Stimulated activated naive CD8-positive, alpha-beta T cell treated with anti-CD3 and anti-CD28 coated beads, Interleukin-15, amount 100 ng/mL, for 72 hours (primary cell): Measurements from ENCODE around the gene PTPN12.
A peak's percentile ranks its signal among the peaks of the same experiment; 100 is the strongest.
"Not testable (repeated sequence)": the region's sequence is repeated elsewhere in the genome, so short reads cannot be mapped to it uniquely, and the experiment has no call there.

Experiments used
- ATAC-seq: fragments of 150-1000 bp; cut with Tn5 transposase; 2 replicates; pipeline ENCODE4 v1.10.0; 2021; ENCODE audit warnings: mild to moderate bottlenecking, moderate library complexity
- DNase-seq, 2 donors: peaks; one replicate each; pipeline ENCODE4 v3.0.0; 2021 to 2022
- H3K27ac Mint-ChIP-seq, 2 donors: one replicate each; pipeline ENCODE4 v1.8.0; 2022; ENCODE audit warnings: mild to moderate bottlenecking in 2 of 2, mixed read lengths in 2 of 2, moderate library complexity in 2 of 2
- H3K27me3 Mint-ChIP-seq: one replicate; pipeline ENCODE4 v1.8.0; 2022; ENCODE audit warnings: mixed read lengths
- H3K4me1 Mint-ChIP-seq: one replicate; pipeline ENCODE4 v1.8.0; 2022; ENCODE audit warnings: mild to moderate bottlenecking, mixed read lengths
- H3K4me3 Mint-ChIP-seq, 2 donors: one replicate each; pipeline ENCODE4 v1.8.0; 2022; ENCODE audit warnings: mild to moderate bottlenecking in 2 of 2, mixed read lengths in 2 of 2, moderate library complexity in 1 of 2
- H3K9me3 Mint-ChIP-seq, 2 donors: one replicate each; pipeline ENCODE4 v1.8.0; 2022; ENCODE audit warnings: mixed read lengths in 2 of 2

PTPN12 gene

DNA sequence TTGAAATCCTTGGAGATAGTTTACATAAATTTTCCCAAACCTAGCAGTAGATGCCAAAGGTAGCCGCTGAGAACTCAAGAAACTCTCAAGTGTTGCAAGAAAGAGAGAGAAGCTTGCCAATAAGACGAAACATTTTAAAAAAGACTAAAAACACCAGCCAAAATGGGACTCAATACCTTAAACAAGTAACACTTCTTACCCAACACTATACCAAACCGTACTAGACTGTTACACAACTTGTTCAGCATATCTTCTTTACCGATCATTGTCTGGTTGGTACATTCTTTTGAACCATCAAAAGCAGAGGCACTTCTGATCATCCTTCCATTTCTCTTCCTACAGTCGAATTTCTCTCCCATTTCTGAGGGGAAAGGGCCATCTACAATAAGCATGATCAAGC, 4.8 kb upstream of the PTPN12 start:
- H3K27me3 Mint-ChIP-seq = no peaks in the 10 kb centered on the region
- H3K4me3 Mint-ChIP-seq = no peak overlapping the region
- H3K9me3 Mint-ChIP-seq = no peaks in the 10 kb centered on the region
- H3K27ac Mint-ChIP-seq = no peak overlapping the region
- no peak for ATAC-seq
- no peak for DNase-seq
- H3K4me1 Mint-ChIP-seq = peaks cover 14% of the 10 kb centered on the region

- Mint-ChIP-seq H3K27ac (peak overlapping the region in 1 of 2 donors; percentile 9), H3K4me1 (peaks cover 14% of the 10 kb centered on the region)
- not testable (repeated sequence) for H3K4me3 Mint-ChIP-seq, H3K27me3 Mint-ChIP-seq, DNase-seq, ATAC-seq, H3K9me3 Mint-ChIP-seq
Measured at GRCh38 chr7:77532732-77533131, 4.4 kb upstream of the PTPN12 start.

GRCh38 chr7:77534046-77534445, 3.0 kb upstream of the PTPN12 start:
- H3K27me3 Mint-ChIP-seq, ATAC-seq, H3K9me3 Mint-ChIP-seq, H3K4me3 Mint-ChIP-seq, H3K27ac Mint-ChIP-seq, DNase-seq: not testable (repeated sequence)
- peaks cover 20% of the 10 kb centered on the region for H3K4me1 Mint-ChIP-seq

DNA sequence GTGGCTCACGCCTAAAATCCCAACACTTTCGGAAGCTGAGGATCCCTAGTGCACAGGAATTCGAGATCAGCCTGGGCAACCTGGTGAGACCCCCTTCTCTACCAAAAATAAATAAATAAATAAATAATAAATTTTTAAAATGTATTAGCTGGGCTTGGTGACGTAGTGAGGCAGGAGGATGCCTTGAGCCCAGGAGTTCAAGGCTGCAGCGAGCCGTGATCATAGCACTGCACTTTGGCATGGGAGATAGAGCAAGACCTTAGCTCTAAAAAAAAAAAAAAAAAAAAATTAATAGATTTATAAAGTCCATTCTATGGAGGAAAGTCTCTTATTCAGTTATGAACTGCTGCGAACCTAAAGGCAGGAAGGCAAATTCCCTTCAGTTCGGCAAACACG, 1.1 kb upstream of the PTPN12 start:
- H3K27ac Mint-ChIP-seq = no peak overlapping the region
- DNase-seq (no peak), ATAC-seq (no peak)
- no peaks in the 10 kb centered on the region for H3K9me3 Mint-ChIP-seq
- H3K27me3 Mint-ChIP-seq = no peaks in the 10 kb centered on the region
- peak overlapping the region; percentile 93 to 98 for H3K4me3 Mint-ChIP-seq
- peaks cover 16% of the 10 kb centered on the region for H3K4me1 Mint-ChIP-seq

- DNase-seq (peak; percentile 92 to 93), ATAC-seq (peak; percentile 95)
- H3K4me3 Mint-ChIP-seq = peak overlapping the region; percentile 93 to 98
- peaks cover 12% of the 10 kb centered on the region for H3K4me1 Mint-ChIP-seq
- peak overlapping the region in 1 of 2 donors; percentile 86 for H3K27ac Mint-ChIP-seq
- no peaks in the 10 kb centered on the region for H3K27me3 Mint-ChIP-seq
- no peaks in the 10 kb centered on the region for H3K9me3 Mint-ChIP-seq
Measured at GRCh38 chr7:77536413-77537135, 521 bp upstream of the PTPN12 start.

- Mint-ChIP-seq H3K27ac (no peak overlapping the region), H3K9me3 (no peaks in the 10 kb centered on the region), H3K4me1 (peaks cover 15% of the 10 kb centered on the region), H3K4me3 (peak overlapping the region; percentile 84 to 98), H3K27me3 (no peaks in the 10 kb centered on the region)
- ATAC-seq (peak; percentile 16), DNase-seq (peak in 1 of 2 donors; percentile 29)
Measured at GRCh38 chr7:77537778-77538280, 734 bp downstream of the PTPN12 start.

- peaks cover 18% of the 10 kb centered on the region for H3K4me1 Mint-ChIP-seq
- H3K9me3 Mint-ChIP-seq = no peaks in the 10 kb centered on the region
- DNase-seq (peak in 1 of 2 donors; percentile 9), ATAC-seq (no peak)
- H3K27ac Mint-ChIP-seq = no peak overlapping the region
- H3K4me3 Mint-ChIP-seq = peak overlapping the region; percentile 84 to 98
- H3K27me3 Mint-ChIP-seq = no peaks in the 10 kb centered on the region
Measured at GRCh38 chr7:77538281-77539212, 1.5 kb downstream of the PTPN12 start.

GRCh38 chr7:77540402-77540822, 3.3 kb downstream of the PTPN12 start:
- H3K4me1 Mint-ChIP-seq = peaks cover 23% of the 10 kb centered on the region
- DNase-seq (no peak), ATAC-seq (no peak)
- H3K27me3 Mint-ChIP-seq = no peaks in the 10 kb centered on the region
- no peak overlapping the region for H3K27ac Mint-ChIP-seq
- no peaks in the 10 kb centered on the region for H3K9me3 Mint-ChIP-seq
- H3K4me3 Mint-ChIP-seq = no peak overlapping the region

- not testable (repeated sequence) for H3K27me3 Mint-ChIP-seq, H3K4me3 Mint-ChIP-seq, ATAC-seq, H3K27ac Mint-ChIP-seq, DNase-seq, H3K9me3 Mint-ChIP-seq
- peaks cover 18% of the 10 kb centered on the region for H3K4me1 Mint-ChIP-seq
Measured at GRCh38 chr7:77540993-77541392, 3.9 kb downstream of the PTPN12 start.

DNA sequence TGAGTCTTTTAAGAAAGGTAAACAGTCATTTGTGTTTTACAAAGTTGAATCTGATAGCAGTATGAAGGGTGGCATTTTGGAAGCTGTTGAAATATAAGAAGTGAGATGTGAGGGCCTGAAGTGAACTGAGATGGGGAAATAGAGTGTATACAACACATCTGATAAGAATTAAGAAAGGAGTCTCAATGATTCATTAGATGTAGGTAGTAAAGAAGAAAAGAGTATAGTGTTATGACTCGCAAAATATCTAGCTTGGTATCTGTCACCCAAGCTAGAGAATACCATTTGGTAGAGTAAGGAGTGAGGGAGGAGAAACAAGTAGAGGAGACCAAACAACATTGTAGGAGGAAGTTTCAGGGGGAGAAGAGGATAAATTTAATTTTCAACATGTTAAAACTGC, 5.3 kb downstream of the PTPN12 start:
- Mint-ChIP-seq H3K4me1 (peaks cover 18% of the 10 kb centered on the region), H3K27ac (no peak overlapping the region), H3K4me3 (no peak overlapping the region), H3K27me3 (no peaks in the 10 kb centered on the region), H3K9me3 (no peaks in the 10 kb centered on the region)
- DNase-seq = no peak
- ATAC-seq = no peak

DNA sequence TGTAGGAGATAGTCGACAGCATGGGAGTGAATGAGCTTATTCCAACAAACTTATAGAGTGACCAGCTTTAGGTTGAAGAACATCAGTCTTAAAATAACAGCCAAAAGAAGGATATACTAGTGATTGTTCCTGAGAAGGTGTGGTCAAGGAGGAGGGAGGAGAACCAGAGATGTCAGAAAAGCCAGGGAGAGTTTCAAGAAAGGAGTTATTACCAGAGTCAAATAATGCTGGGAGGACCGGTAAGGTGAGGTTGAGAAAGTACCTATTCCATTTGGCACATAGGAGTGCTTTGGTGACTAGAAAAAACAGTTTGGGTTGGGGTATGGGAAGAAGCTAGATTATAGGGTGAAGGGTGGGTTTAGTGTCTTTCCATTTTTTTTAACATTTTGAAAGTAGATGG, 5.8 kb downstream of the PTPN12 start:
- Mint-ChIP-seq H3K4me1 (peaks cover 18% of the 10 kb centered on the region), H3K27ac (no peak overlapping the region)

GRCh38 chr7:77543910-77544309, 6.8 kb downstream of the PTPN12 start:
- DNase-seq = no peak
- no peaks in the 10 kb centered on the region for H3K27me3 Mint-ChIP-seq
- no peaks in the 10 kb centered on the region for H3K9me3 Mint-ChIP-seq
- no peak for ATAC-seq
- H3K4me1 Mint-ChIP-seq = peaks cover 13% of the 10 kb centered on the region
- H3K27ac Mint-ChIP-seq = no peak overlapping the region
- no peak overlapping the region for H3K4me3 Mint-ChIP-seq

More for the DNA sequence above, 5.8 kb downstream of the PTPN12 start:
- no peak for DNase-seq
- no peak overlapping the region for H3K4me3 Mint-ChIP-seq
- H3K9me3 Mint-ChIP-seq = no peaks in the 10 kb centered on the region
- ATAC-seq = no peak
- H3K27me3 Mint-ChIP-seq = no peaks in the 10 kb centered on the region

DNA sequence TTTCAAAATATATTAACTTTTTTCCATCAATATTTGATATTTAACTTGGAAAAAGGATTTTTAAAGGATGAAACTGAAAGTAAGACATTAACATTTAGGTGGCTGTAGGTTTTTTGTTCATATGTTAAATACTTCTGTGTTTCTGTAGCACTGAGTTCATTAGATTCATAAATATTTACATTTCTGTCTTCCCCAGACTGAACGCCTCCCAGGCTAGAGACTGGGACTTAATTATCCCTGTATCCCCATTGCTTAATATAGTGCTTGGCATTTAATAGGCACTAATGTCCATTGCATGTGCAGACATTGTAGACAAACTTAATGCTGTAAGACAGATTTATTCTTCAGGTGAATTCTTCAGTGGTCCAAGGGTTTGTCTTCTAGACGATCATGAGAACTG, 7.4 kb downstream of the PTPN12 start:
- H3K9me3 Mint-ChIP-seq = no peaks in the 10 kb centered on the region
- peaks cover 12% of the 10 kb centered on the region for H3K4me1 Mint-ChIP-seq
- no peak overlapping the region for H3K27ac Mint-ChIP-seq
- ATAC-seq (no peak), DNase-seq (no peak)
- H3K27me3 Mint-ChIP-seq = no peaks in the 10 kb centered on the region
- no peak overlapping the region for H3K4me3 Mint-ChIP-seq

GRCh38 chr7:77548206-77548605, 11.1 kb downstream of the PTPN12 start:
- H3K9me3 Mint-ChIP-seq = no peaks in the 10 kb centered on the region
- no peak for ATAC-seq
- no peak overlapping the region for H3K27ac Mint-ChIP-seq
- no peaks in the 10 kb centered on the region for H3K27me3 Mint-ChIP-seq
- H3K4me1 Mint-ChIP-seq = peaks cover 6% of the 10 kb centered on the region
- no peak overlapping the region for H3K4me3 Mint-ChIP-seq
- DNase-seq = no peak

GRCh38 chr7:77549106-77549870, 12.2 kb downstream of the PTPN12 start:
- no peaks in the 10 kb centered on the region for H3K4me1 Mint-ChIP-seq
- H3K27me3 Mint-ChIP-seq = no peaks in the 10 kb centered on the region
- DNase-seq (no peak), ATAC-seq (no peak)
- no peak overlapping the region for H3K4me3 Mint-ChIP-seq
- no peaks in the 10 kb centered on the region for H3K9me3 Mint-ChIP-seq
- no peak overlapping the region for H3K27ac Mint-ChIP-seq
